ENCODE results near the gene ARFGAP1. TPM values are rescaled to one million over a fixed set of nuclear protein-coding genes. Genes with fewer than 3 reads are reported as not detected.
"Not testable (repeated sequence)": the region's sequence is repeated elsewhere in the genome, so short reads cannot be mapped to it uniquely, and the experiment has no call there.

ARFGAP1 gene
- polyA plus RNA-seq, 10 donors = 46.5 to 107 (median 68.9) TPM

DNA sequence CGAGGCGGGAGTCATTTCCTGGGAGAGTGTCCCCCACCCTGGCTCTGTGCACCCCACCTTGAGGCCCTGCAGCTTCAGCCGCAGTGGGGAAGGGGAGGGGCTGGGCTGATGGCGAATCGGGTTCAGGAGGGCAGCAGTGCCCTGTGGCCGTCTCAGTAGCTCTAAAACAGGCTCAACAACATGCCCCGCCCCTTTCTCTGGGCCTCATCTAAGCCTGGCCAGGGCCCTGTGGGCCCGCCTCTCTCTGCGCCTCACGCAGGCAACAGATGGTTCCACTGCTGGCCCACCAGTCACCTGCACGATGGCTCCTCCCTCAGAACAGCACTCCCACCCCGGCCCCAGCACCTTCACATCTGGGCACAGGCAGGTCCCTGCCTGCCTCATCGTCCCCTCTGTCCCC, 58.3 kb downstream of the ARFGAP1 start:
- no peak for DNase-seq

DNA sequence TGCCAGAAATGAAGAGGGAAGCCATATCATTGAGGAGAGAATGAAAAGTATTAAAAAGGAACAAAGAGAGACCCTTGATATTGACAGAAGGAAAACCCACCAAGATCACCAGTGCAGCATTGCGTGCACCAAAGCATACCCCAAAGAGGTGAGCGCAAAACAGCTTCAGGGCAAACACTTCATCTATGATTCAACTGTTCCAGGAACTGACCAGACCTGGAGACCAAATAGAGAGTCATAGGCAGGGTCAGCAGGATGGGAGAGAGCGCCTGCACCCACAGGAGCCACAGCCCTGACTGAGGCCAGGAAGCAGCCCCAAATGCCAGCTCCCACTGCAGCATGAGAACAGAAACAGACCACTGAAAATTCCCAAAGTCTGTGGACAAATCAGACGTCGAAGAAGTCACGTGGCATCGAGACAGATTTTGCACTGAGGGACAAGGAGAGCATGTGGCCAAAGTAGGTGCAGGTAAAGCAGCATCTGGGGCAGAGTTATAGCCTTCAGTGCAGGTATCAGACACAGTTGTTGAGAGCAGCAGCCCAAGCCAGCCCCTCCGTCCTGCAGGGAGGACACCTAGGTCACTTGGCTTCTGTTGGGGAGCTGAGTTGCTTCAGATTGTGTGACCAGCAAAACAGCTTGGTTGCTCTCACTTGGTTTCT, 59.3 kb downstream of the ARFGAP1 start:
- DNase-seq = no peak

DNA sequence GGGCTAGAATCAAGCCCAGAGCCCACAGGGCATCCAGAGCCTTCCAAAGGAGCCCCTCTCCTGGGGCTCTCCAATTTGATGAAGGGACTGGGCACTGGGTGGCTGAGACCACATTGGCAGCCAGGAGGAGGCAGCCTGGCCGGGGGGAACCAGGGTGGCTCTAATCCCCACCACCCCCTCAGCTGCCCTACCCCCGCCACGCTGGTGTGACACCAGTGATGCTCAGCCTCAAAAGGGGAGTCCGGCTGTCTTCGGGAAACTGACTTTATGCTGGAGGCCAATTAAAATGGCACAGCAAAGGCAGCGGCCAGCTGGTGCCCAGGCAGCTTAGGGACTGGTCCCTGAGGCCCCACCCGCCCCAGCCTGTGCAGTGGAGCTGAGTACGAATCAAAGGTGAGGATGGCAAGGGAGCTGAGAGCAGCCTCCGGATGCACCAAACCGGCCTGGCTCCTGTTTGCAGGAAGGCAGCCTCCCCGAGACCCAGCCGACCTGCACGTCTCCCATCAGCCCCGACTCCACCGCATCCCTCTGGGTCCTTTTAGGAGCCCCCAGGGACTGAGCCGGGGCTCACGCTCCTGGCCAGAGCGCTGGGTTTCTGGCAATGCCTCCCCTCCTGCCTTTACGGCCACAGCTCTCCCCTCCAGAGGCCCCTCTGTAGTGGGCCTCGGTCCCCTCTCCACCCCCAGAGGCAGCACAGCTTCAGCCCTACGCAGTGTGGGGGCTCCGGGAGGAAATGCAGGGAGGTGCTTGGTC, 60.1 kb downstream of the ARFGAP1 start:
- no peak for DNase-seq

DNA sequence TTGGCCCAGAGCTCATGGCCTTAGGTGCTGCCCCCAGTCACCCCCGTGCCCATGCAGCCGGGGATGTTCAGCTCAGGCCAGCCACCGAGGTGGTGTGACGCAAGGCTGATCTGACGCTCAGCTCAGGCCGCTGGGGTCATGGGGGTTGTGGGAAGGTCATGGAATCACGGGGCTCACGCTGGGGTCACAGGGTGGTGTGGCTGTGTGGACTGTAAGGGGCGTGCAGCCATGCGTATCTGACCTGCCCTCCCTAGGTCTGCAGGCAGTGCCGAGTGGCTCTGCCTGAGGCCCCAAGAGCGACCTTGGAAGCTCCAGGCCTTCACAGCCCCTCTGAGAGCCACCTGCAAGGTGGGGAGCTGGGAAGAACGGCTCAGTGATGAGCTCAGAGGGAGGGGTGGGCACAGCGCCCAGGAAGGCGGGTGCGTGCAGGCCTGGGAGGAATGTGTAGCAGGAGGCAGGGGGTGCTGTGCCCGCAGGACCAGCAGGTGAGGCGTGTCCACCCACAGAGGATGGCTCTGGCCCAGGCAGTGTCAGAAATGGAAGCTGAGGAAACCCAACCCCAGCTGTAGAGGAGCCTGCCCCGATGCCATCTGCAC, 60.7 kb downstream of the ARFGAP1 start:
- DNase-seq = no peak

DNA sequence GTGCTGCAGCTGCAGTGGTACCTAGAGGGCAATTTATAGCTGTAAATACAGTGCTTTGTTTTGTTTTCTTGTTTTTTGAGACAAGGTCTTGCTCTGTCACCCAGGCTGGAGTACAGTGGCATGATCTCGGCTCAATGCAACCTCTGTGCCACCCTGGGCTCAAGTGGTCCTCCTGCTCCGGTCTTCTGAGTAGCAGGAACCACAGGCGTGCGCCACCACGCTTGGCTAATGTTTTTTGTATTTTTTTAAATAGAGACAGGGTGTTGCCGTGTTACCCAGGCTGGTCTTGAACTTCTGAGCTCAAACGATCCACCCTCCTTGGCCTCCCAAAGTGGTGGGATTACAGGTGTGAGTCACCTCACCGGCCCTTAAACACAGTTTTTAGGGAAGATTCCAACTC, 61.7 kb downstream of the ARFGAP1 start:
- no peak for DNase-seq

DNA sequence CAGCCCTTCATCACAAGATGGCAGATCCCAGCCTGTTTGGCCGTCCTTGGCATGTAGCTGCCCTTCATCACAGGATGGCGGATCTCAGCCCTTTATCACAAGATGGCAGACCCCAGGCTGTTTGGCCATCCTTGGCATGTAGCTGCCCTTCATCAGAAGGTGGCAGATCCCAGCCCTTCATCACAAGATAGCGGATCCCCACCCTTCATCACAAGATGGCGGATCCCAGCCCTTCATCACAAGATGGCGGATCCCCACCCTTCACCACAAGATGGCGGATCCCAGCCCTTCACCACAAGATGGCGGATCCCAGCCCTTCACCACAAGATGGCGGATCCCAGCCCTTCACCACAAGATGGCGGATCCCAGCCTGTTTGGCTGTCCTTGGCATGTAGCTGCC, 62.4 kb downstream of the ARFGAP1 start:
- DNase-seq = not testable (repeated sequence)

DNA sequence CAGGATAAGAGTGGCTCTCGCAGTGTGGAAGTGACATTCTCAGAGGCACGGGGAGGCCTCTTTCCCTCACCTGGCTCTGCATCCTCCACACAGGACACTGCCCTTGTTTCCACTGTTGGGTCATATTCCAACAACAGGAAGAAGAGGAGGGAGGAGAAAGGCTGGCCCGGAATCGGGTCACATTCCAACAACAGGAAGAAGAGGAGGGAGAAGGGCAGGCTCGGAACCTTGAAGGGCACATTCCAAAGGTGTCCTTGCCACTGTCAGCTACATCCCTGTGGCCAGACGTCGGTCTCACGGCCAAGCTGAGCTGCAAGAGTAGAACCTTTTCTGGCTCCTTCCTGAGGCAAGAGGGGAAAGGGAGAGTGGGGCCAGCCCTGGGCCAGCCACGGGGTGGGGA, 63.1 kb downstream of the ARFGAP1 start:
- DNase-seq = no peak

DNA sequence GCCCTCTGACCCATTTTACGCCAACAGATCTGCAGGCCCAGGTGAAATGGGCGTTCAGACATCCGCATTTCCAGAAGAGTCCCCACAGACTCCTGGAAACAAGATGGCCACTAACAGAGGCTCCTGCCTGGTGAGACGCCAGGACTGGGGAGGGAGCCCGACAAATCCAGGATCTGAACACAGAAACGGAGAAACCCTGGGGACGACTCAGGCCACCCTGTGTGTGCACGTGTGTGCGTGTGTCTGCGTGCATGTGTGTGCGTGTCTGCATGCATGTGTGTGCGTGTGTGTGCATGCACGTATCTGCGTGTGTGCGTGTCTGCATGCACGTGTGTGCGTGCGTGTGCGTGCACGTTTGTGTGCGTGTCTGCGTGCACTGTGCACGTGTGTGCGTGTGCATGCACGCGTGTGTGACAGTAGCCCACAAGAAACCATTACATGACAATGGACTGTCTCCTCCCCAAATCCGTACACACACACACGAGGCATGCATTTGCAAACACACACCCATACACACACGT, 63.7 kb downstream of the ARFGAP1 start:
- DNase-seq = no peak

DNA sequence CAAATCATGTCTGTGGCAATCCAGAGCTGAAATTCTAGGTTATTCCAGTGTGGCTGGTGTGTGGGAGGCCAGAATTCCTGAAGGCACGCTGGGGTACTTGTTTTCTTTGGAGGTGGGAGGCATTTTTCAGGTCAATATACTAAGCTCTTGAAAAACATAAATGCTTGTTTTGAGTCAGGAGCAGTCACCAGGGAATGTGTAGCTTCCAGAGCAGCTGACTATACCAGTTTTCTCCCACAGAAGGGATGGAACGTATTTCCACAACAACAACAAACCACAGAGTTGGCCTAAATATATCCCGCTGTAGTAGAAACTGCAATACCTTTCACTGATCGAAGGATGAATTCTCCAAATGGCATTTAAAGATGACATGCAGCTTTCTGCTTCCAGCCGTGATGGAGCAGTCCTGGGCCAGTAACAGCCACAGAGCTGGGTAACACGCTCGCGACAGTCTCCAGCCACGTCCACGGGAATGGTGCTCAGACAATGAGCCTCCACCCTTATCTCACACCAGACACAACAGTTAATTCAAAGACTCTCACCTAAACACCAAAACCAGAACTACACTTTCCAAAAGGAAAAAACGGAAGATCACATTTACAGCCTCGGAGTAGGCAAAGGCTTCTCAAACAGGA, 65.3 kb downstream of the ARFGAP1 start:
- DNase-seq = no peak

Other genes with a start within 250 kb of the ARFGAP1 start
- gene YTHDF1, start 56.7 kb upstream of the ARFGAP1 start, polyA plus RNA-seq (ENCODE audit: insufficient read length in 10 of 10) = 10 to 100 TPM; 27.1 to 35.3 (median 28.8) TPM
- under 1 TPM in 6 of 10 donors, not detected in 4; 0.13 to 0.99 (median 0.28) TPM for gene BIRC7, start 36.9 kb upstream of the ARFGAP1 start, polyA plus RNA-seq (ENCODE audit: insufficient read length in 10 of 10)
- gene NKAIN4, start 18.4 kb upstream of the ARFGAP1 start, polyA plus RNA-seq (ENCODE audit: insufficient read length in 10 of 10) = 10 to 100 TPM; 18.3 to 37.7 (median 25.6) TPM
- gene COL20A1, start 20.4 kb downstream of the ARFGAP1 start, polyA plus RNA-seq (ENCODE audit: insufficient read length in 10 of 10) = 10 to 100 TPM in 2 of 10 donors, 1 to 10 TPM in 8; 4.2 to 17.0 (median 8.0) TPM
- 1 to 10 TPM in 3 of 10 donors, under 1 TPM in 7; 0.14 to 1.5 (median 0.61) TPM for gene CHRNA4, start 88.5 kb downstream of the ARFGAP1 start, polyA plus RNA-seq (ENCODE audit: insufficient read length in 10 of 10)
- 1 to 10 TPM; 2.6 to 8.1 (median 4.3) TPM for gene KCNQ2, start 199.8 kb downstream of the ARFGAP1 start, polyA plus RNA-seq (ENCODE audit: insufficient read length in 10 of 10)
- gene EEF1A2, start 226.3 kb downstream of the ARFGAP1 start, polyA plus RNA-seq (ENCODE audit: insufficient read length in 10 of 10) = 100 to 1,000 TPM; 401 to 971 (median 772) TPM
- 100 to 1,000 TPM; 138 to 325 (median 206) TPM for gene PPDPF, start 248.0 kb downstream of the ARFGAP1 start, polyA plus RNA-seq (ENCODE audit: insufficient read length in 10 of 10)